ENCODE results near the gene ANKIB1.

DNA sequence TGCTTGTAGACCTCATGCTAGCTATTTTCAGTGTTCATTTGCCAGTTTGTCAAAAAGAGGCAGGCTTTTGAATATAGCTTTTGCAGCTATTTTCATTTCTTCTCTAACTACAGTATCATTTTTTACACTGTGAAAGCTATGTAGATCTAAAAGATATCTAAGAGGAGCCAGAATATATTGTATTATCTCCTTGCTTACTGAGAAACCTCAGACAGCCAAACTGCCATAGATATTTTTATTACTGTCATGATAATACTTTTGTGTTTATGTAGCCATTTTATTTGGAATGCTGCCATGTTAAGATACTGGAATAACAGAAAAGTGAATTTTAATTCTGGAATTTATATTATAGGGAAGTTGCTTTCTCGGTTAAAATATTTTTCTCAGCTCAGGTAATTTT, 37.2 kb downstream of the ANKIB1 start:
- TF ChIP-seq, protein P1, sequence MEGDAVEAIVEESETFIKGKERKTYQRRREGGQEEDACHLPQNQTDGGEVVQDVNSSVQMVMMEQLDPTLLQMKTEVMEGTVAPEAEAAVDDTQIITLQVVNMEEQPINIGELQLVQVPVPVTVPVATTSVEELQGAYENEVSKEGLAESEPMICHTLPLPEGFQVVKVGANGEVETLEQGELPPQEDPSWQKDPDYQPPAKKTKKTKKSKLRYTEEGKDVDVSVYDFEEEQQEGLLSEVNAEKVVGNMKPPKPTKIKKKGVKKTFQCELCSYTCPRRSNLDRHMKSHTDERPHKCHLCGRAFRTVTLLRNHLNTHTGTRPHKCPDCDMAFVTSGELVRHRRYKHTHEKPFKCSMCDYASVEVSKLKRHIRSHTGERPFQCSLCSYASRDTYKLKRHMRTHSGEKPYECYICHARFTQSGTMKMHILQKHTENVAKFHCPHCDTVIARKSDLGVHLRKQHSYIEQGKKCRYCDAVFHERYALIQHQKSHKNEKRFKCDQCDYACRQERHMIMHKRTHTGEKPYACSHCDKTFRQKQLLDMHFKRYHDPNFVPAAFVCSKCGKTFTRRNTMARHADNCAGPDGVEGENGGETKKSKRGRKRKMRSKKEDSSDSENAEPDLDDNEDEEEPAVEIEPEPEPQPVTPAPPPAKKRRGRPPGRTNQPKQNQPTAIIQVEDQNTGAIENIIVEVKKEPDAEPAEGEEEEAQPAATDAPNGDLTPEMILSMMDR (IDR thresholded peaks at IDR 0.05) = no peak
- TF ChIP-seq POLR2A (IDR thresholded peaks at IDR 0.05) = no peak
